GM21390 (cell line): Measurements from ENCODE around the gene COLEC12.
"Not testable (repeated sequence)": the region's sequence is repeated elsewhere in the genome, so short reads cannot be mapped to it uniquely, and the experiment has no call there.

Source experiments
- ATAC-seq: cut with Tn5 transposase; IDR thresholded peaks from one replicate; pipeline ENCODE4 v1.9.1; 2021; ENCODE audit not compliant: unreplicated experiment

Gene COLEC12

DNA sequence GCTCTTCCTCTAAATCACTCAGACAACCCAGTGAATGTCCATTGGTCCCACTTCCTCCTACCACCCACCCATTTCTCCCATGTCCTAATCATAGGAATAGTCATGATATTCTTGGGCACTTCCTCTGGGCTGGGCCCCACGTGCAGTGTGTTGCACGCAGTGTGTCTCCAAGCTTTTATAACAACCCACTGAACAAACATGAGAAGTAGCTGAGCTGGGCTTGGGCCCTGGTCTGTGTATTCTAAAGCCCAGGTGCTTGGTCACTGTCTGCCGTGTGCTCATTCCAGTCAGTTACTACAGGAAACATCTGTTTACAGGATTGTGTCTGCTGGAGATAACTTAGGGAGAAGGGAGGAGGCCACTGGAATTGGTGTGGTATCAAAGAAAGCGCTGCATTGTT, 168.5 kb downstream of the COLEC12 start:
- no peak for ATAC-seq

- ATAC-seq = no peak
These were observed 169.2 kb downstream of the COLEC12 start for GRCh38 chr18:331221-331821.

- ATAC-seq = no peak
These were observed 171.6 kb downstream of the COLEC12 start for GRCh38 chr18:328928-329327.

DNA sequence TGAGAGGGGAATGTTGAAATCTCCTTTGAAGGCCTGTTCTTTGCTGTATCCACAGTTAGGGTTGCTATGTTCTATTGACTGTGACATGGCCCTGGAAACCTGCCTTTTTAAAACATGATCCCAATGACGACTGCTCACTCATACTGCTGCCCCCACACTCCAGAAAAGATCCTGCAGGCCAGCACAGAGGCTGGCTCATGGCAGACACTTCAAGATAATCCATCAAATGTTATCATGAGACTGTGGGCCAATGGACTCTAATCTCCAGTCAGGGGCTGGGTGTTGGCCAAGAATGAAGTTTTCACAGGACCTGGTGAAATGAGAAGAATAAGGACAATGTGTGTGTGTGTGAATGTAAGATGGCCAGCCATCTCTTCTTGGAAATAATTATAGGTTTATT, 173.7 kb downstream of the COLEC12 start:
- no peak for ATAC-seq

GRCh38 chr18:323253-323622, 177.3 kb downstream of the COLEC12 start:
- no peak for ATAC-seq

GRCh38 chr18:321865-322467, 178.5 kb downstream of the COLEC12 start:
- no peak for ATAC-seq

GRCh38 chr18:320155-320554, 180.3 kb downstream of the COLEC12 start:
- no peak for ATAC-seq

DNA sequence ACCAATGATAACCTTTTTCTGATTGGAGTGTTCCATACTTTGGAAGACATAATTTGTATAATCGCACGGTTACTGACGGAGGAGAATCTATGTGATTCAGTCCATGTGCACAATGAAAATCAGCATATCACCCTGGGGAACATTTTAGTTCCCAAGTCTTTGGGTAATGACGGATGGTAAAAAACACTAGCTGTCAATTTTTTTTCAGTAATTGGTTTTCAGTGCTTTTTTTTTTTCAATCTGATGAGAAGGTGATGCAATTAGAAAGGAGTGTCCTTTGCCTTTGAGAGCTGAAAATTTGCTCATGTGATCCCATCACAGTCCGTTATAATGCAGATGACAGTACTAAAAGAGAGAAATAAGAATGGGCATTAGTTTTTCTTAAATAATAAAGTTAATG, 180.8 kb downstream of the COLEC12 start:
- no peak for ATAC-seq

- ATAC-seq = no peak
These were observed 181.7 kb downstream of the COLEC12 start for GRCh38 chr18:318791-319291.

DNA sequence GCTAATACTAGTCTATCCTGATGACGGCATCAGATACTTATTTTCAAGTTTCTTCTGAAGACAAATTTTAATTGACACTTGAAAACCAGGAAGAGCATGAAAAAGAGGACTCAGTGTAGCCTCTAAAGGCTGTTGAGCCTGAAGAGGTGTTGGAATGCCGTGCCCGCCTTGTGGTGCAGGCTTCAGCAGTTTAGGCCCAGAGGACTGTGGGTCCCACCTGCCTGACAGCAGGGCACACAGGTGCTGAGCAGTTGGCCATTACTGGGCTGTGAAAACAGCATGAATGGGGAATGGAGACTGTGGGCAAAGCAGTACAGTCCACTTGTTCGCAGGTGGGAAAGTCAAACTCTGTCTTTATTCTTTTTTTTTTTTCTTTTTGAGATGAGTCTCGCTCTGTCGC, 182.9 kb downstream of the COLEC12 start:
- no peak for ATAC-seq

DNA sequence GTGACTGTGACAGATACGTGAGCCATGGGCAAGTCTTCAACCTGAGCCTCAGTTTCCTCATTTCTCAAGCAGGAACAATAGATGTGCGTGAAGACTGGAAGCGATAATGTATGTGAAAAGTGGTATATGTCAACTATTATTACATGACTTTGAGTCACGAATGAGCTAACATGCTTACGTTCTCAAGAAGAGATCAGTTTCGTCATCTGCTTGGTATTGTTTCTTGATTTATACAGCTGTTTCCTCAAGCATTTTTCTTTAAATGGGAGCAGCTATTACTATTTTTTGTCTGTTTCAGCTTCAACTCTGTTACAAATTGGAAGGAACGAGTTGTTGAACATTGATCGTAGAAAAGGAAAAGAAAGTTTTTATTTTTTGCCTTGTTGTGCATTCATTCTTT, 184.1 kb downstream of the COLEC12 start:
- ATAC-seq = no peak

GRCh38 chr18:313931-314330, 186.6 kb downstream of the COLEC12 start:
- ATAC-seq = no peak

DNA sequence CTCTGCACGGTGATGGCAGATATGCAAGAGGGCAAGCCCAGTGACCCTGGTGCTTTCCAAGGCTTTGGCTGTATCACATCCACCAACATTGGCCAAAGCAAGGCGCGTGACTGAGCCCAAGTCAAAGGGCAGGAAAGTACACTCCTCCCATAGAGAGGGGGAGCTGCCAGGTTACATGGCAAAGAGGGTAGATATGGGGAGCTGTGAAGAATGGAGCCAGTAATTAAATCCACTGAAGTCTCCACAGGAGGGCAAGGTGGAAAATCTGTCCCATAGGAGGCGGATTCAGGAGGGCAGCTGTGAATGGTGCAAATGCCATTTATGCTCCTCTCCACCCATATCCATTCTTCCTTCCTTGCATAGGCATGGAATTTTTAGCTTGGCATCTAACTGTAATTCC, 188.1 kb downstream of the COLEC12 start:
- no peak for ATAC-seq

DNA sequence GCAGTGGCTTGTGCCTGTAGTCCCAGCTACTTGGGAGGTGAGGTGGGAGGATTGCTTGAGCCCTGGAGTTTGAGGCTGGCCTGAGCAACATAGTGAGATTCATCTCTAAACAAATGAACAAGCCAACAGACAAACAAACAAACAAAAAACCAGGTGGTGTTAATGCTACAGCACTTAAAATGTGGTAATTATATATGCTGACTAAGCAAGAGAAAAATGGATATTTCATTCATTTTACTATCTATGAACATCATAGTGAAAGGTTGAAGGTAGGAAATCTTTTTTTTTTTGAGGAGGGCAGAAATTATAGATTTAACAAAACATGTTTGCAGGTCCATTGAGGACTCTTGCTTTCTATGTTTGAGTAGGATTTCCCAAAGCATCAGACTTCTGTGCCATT, 190.5 kb downstream of the COLEC12 start:
- ATAC-seq = no peak

DNA sequence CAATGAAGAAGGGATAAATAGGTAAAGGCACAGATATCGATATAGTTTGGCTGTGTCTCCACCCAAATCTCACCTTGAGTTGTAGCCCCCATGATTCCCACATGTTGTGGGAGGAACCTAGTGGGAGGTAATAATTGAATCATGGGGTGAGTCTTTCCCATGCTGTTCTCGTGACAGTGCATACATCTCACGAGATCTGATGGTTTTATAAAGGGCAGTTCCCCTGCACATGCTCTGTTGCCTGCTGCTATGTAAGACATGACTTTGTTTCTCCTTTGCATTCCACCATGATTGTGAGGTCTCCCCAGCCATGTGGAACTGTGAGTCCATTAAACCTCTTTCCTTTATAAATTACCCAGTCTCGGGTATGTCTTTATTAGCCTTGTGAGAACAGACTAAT, 192.4 kb downstream of the COLEC12 start:
- not testable (repeated sequence) for ATAC-seq

DNA sequence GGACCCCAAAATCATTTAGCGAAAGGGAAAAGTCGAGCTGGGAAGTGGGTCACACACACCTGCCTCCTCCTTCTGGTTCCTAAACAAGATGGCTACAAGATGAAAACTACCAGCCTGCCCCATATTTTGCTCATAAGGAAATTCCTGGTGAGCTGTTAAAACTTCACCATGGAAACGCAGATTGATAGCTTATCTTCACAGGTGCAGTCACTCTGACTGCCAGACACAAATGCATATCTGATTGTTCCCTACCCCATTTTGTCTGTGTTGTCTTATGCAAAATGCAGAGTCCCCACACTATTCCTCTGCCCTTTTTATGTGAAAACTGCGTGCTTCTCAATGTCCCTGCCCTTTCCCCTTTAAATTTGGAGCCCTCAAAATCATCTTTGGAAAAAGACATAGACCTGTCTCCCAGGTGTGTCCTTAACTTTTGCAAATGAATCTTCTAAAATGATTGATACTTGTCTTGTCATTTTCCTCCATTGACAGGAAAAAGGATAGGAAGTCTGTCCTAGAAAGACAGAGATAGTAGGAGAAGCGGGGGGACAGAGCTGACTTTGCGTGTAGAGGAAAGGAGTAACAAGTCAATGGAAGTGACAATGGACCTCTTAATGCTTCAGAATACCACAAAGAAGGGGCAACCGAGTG, 193.8 kb downstream of the COLEC12 start:
- no peak for ATAC-seq

- no peak for ATAC-seq
These were observed 195.4 kb downstream of the COLEC12 start for GRCh38 chr18:305003-305501.

DNA sequence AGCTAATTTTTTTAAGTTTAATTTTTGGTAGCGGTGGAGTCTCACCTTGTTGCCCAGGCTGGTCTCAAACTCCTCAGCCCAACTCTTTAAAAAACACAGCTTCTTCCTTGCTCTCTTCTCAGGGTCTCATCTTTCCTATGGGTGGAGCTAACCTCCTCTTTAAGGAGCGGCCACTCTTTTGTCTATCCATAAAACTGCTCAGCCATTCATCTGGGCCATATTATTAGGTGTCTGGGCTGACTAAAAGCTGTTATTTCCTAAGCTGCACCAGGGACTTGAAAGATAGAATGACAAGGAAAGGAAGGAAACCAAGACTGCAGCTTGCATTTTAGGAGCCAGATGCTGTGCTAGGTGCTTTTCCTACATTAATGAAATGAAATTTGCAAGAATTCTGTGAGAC, 196.9 kb downstream of the COLEC12 start:
- no peak for ATAC-seq

GRCh38 chr18:303011-303410, 197.5 kb downstream of the COLEC12 start:
- no peak for ATAC-seq

- no peak for ATAC-seq
These were observed 198.4 kb downstream of the COLEC12 start for GRCh38 chr18:302097-302496.

GRCh38 chr18:297936-298335, 202.6 kb downstream of the COLEC12 start:
- no peak for ATAC-seq

- ATAC-seq = no peak
These were observed 204.6 kb downstream of the COLEC12 start for GRCh38 chr18:295756-296490.
